SK-N-SH treated with all-trans-retinoic acid at 6 μM for 48 hours (cell line): ENCODE measurements around the gene SLC22A4.

Experiments
- CSRNP3 ChIP-seq: fragments of 250-450 bp; sonication (Bioruptor Pico); IDR thresholded peaks from 2 replicates; pipeline ENCODE4 v1.5.1; 2021; ENCODE audit warnings: mild to moderate bottlenecking, moderate library complexity
- ISL1 ChIP-seq: fragments of 250-450 bp; sonication (Bioruptor Pico); IDR thresholded peaks from 2 replicates; pipeline ENCODE4 v2.1.2; 2022; ENCODE audit warnings: mild to moderate bottlenecking, moderate library complexity
- POU6F1 ChIP-seq: fragments of 250-450 bp; sonication (Bioruptor Pico); IDR thresholded peaks from 2 replicates; pipeline ENCODE4 v1.8.0; 2021; ENCODE audit warnings: low read depth, mild to moderate bottlenecking, moderate library complexity, borderline replicate concordance
- ZFP30 ChIP-seq: fragments of 450-650 bp; formaldehyde crosslinking; IDR thresholded peaks from 2 replicates; pipeline ENCODE4 v1.5.0; 2022; ENCODE audit warnings: mild to moderate bottlenecking, moderate library complexity
- ZNF70 ChIP-seq: fragments of 450-650 bp; formaldehyde crosslinking; IDR thresholded peaks from 2 replicates; pipeline ENCODE4 v1.5.0; 2020; ENCODE audit warnings: mild to moderate bottlenecking, moderate library complexity

- TF ChIP-seq POU6F1 (CRISPR knock-in tag) (no peak), ZNF70 (no peak), ZFP30 (CRISPR knock-in tag) (no peak), ISL1 (no peak), CSRNP3 (CRISPR knock-in tag) (no peak)
Observed at GRCh38 chr5:132308701-132309100, 14.5 kb downstream of the SLC22A4 start.
